Tibial nerve (tissue), 4 donors: ENCODE measurements around the gene NRL.

Experiments used
- CTCF ChIP-seq, 5 experiments: fragments of 200-600 bp in 3 of 5; fragments of 450-650 bp in 2 of 5; sonication (generic) in 3 of 5; IDR thresholded peaks; one replicate each; pipeline ENCODE4 v1.5.1; 2016 to 2019; ENCODE audit warnings: antibody characterized with exemption in 5 of 5, mild to moderate bottlenecking in 3 of 5, moderate library complexity in 2 of 5
- EP300 ChIP-seq, 2 donors: sonication (generic); formaldehyde crosslinking; IDR thresholded peaks; one replicate each; pipeline ENCODE4 v1.6.1; 2017; ENCODE audit warnings: antibody characterized with exemption in 2 of 2, mild to moderate bottlenecking in 1 of 2
- POLR2A ChIP-seq, 2 donors: fragments of 450-650 bp; IDR thresholded peaks; one replicate each; pipeline ENCODE4 v1.6.1; 2017; ENCODE audit warnings: antibody characterized with exemption in 2 of 2, mild to moderate bottlenecking in 2 of 2, moderate library complexity in 2 of 2

GRCh38 chr14:24068711-24069410 is 45.9 kb downstream of the NRL start:
- no peak for TF ChIP-seq POLR2A (IDR thresholded peaks at IDR 0.05)
- TF ChIP-seq CTCF (IDR thresholded peaks at IDR 0.05): no peak
- no peak for TF ChIP-seq EP300 (IDR thresholded peaks at IDR 0.05)
